Thyroid gland (tissue), 4 donors: ENCODE data around the gene CDHR2. TPM values are rescaled to one million over a fixed set of nuclear protein-coding genes. Genes with fewer than 3 reads are reported as not detected.
"Not testable (repeated sequence)": the region's sequence is repeated elsewhere in the genome, so short reads cannot be mapped to it uniquely, and the experiment has no call there.

Source experiments
- DNase-seq, 2 donors: peaks; one replicate each; pipeline ENCODE4 v3.0.0-alpha.2; 2019
- H3K27ac ChIP-seq, 3 donors: fragments of 200-600 bp; sonication (generic); 1 replicate in 2 of 3; 2 replicates in 1 of 3; pipeline ENCODE4 v1.5.1; 2016 to 2019; ENCODE audit warnings: mild to moderate bottlenecking in 1 of 3, moderate library complexity in 1 of 3
- H3K27me3 ChIP-seq: fragments of 200-600 bp; sonication (generic); one replicate; pipeline ENCODE4 v1.5.1; 2019
- H3K36me3 ChIP-seq, 2 donors: fragments of 200-600 bp; sonication (generic); one replicate each; pipeline ENCODE4 v1.5.1; 2016 to 2019
- H3K4me1 ChIP-seq, 2 donors: fragments of 200-600 bp; sonication (generic); one replicate each; pipeline ENCODE4 v1.5.1; 2017 to 2019
- H3K4me3 ChIP-seq, 3 donors: fragments of 200-600 bp; sonication (generic); replicated peaks in 1 of 3; 1 replicate in 2 of 3; 2 replicates in 1 of 3; pipeline ENCODE4 v1.5.1; 2016; ENCODE audit warnings: mild to moderate bottlenecking in 1 of 3
- H3K9me3 ChIP-seq: fragments of 200-600 bp; sonication (generic); one replicate; pipeline ENCODE4 v1.5.1; 2017
- CTCF ChIP-seq, 6 experiments: fragments of 200-600 bp in 3 of 6; fragments of 450-650 bp in 3 of 6; sonication (generic) in 3 of 6; IDR thresholded peaks; one replicate each; pipeline ENCODE4 v1.5.1; 2016 to 2019; ENCODE audit warnings: antibody characterized with exemption in 6 of 6, mild to moderate bottlenecking in 2 of 6, inconsistent platforms in 1 of 6, moderate library complexity in 1 of 6
- POLR2A ChIP-seq, 2 donors: fragments of 450-650 bp; IDR thresholded peaks; one replicate each; pipeline ENCODE4 v1.6.1; 2017; ENCODE audit warnings: antibody characterized with exemption in 2 of 2, mild to moderate bottlenecking in 2 of 2, moderate library complexity in 1 of 2
- WGBS, 2 donors: methylation state at CpG; one replicate each; pipeline ENCODE4 v1.1.5; 2017; 5-methylcytosine and 5-hydroxymethylcytosine counted together
- intact Hi-C: fragments of 100-400 bp; cut with DNase I; formaldehyde crosslinking; loops from one replicate; pipeline ENCODE4 v1.15.1; 2023
- total RNA-seq, 4 donors: library from RNA; depleted of rRNA; stranded (reverse); fragments of >200 nt; gene quantifications; one replicate each; pipeline ENCODE4 v1.2.3, GENCODE V29; 2016

CDHR2 gene
- total RNA-seq, 4 donors from 2014 or later: 0.11 TPM; not detected in 3

- WGBS, 2 donors: 94 to 98% methylated on average over 6 of the region's 6 CpGs
- Histone ChIP-seq H3K9me3 (no peaks in the 10 kb centered on the region), H3K27me3 (no peaks in the 10 kb centered on the region), H3K4me1 (peaks cover 8 to 21% of the 10 kb centered on the region in 2 donors), H3K36me3 (no peaks in the 10 kb centered on the region), H3K4me3 (no peak overlapping the region), H3K27ac (no peak overlapping the region)
- intact Hi-C loops: loop anchor here (10.0 kb wide), 1 partner anchor 101 kb away; the partner anchor contains the start of gene FAF2
- TF ChIP-seq CTCF (IDR thresholded peaks at IDR 0.05) (no peak), POLR2A (IDR thresholded peaks at IDR 0.05) (no peak)
- no peak for DNase-seq
Measured at GRCh38 chr5:176545388-176545736, 3.8 kb upstream of the CDHR2 start.

GRCh38 chr5:176545737-176546509, 3.2 kb upstream of the CDHR2 start:
- DNase-seq: no peak
- Histone ChIP-seq H3K9me3 (no peaks in the 10 kb centered on the region), H3K4me1 (peaks cover 8 to 21% of the 10 kb centered on the region in 2 donors), H3K4me3 (no peak overlapping the region), H3K27me3 (no peaks in the 10 kb centered on the region), H3K36me3 (no peaks in the 10 kb centered on the region), H3K27ac (no peak overlapping the region)
- 84 to 90% methylated on average over 7 to 12 of the region's 13 CpGs for WGBS, 2 donors
- no peak for TF ChIP-seq CTCF (IDR thresholded peaks at IDR 0.05)
- TF ChIP-seq POLR2A (IDR thresholded peaks at IDR 0.05): no peak
- intact Hi-C loops: loop anchor here (10.0 kb wide), 1 partner anchor 101 kb away; the partner anchor contains the start of gene FAF2

- Histone ChIP-seq H3K27me3 (no peaks in the 10 kb centered on the region), H3K36me3 (no peaks in the 10 kb centered on the region), H3K9me3 (no peaks in the 10 kb centered on the region), H3K27ac (no peak overlapping the region), H3K4me1 (peaks cover 4 to 8% of the 10 kb centered on the region in 2 donors), H3K4me3 (no peak overlapping the region)
- TF ChIP-seq CTCF (IDR thresholded peaks at IDR 0.05) (no peak), POLR2A (IDR thresholded peaks at IDR 0.05) (no peak)
- WGBS, 2 donors: 81 to 87% methylated on average over 8 of the region's 8 CpGs
- intact Hi-C loops: loop anchor here (10.0 kb wide), 1 partner anchor 103 kb away; the partner anchor contains the start of gene FAF2
- DNase-seq: no peak
Measured at GRCh38 chr5:176547802-176548201, 1.3 kb upstream of the CDHR2 start.

GRCh38 chr5:176549871-176550270, 729 bp downstream of the CDHR2 start:
- Histone ChIP-seq H3K4me3 (no peak overlapping the region), H3K4me1 (no peaks in the 10 kb centered on the region), H3K36me3 (no peaks in the 10 kb centered on the region), H3K27ac (no peak overlapping the region), H3K27me3 (no peaks in the 10 kb centered on the region), H3K9me3 (no peaks in the 10 kb centered on the region)
- DNase-seq: no peak
- intact Hi-C loops: loop anchor here (10.0 kb wide), 1 partner anchor 105 kb away; the partner anchor contains the start of gene FAF2
- WGBS, 2 donors: 83 to 84% methylated on average over 6 to 7 of the region's 7 CpGs
- TF ChIP-seq CTCF (IDR thresholded peaks at IDR 0.05) (no peak), POLR2A (IDR thresholded peaks at IDR 0.05) (no peak)

- TF ChIP-seq CTCF (IDR thresholded peaks at IDR 0.05) (no peak), POLR2A (IDR thresholded peaks at IDR 0.05) (no peak)
- Histone ChIP-seq H3K9me3 (no peaks in the 10 kb centered on the region), H3K36me3 (no peaks in the 10 kb centered on the region), H3K4me1 (no peaks in the 10 kb centered on the region), H3K4me3 (no peak overlapping the region), H3K27ac (no peak overlapping the region), H3K27me3 (no peaks in the 10 kb centered on the region)
- intact Hi-C loops: no loop called here
- DNase-seq: no peak
- WGBS, 2 donors: 67 to 85% methylated on average over 13 to 14 of the region's 16 CpGs
Measured at GRCh38 chr5:176550275-176550831, 1.2 kb downstream of the CDHR2 start.

GRCh38 chr5:176550937-176551336, 1.8 kb downstream of the CDHR2 start:
- DNase-seq, H3K9me3 ChIP-seq, H3K27ac ChIP-seq, H3K4me1 ChIP-seq, H3K27me3 ChIP-seq, intact Hi-C loops, H3K4me3 ChIP-seq, H3K36me3 ChIP-seq: not testable (repeated sequence)
- WGBS, 2 donors: 83 to 88% methylated on average over 11 of the region's 11 CpGs
